Measurements from ENCODE around the gene DIP2C. TPM values are rescaled to one million over a fixed set of nuclear protein-coding genes. Genes with fewer than 3 reads are reported as not detected.
"Not testable (repeated sequence)": the region's sequence is repeated elsewhere in the genome, so short reads cannot be mapped to it uniquely, and the experiment has no call there.

DIP2C gene
- total and polyA plus RNA-seq, 2 donors from 2014 or later = 6.2 to 22.6 TPM

- Histone ChIP-seq H3K9me3 (ENCODE audit: control insufficient read depth in 2 of 3, insufficient read depth in 1 of 3, low read length in 3 of 3) (no peaks in the 10 kb centered on the region), H3K9ac (ENCODE audit: low read length in 3 of 3) (no peak overlapping the region), H3K27ac (ENCODE audit: low read depth in 2 of 2, low read length in 2 of 2) (no peak overlapping the region), H3K27me3 (ENCODE audit: control insufficient read depth, insufficient read depth, low read length) (no peaks in the 10 kb centered on the region), H3K36me3 (ENCODE audit: control insufficient read depth in 2 of 3, insufficient read depth in 3 of 3, low read length in 3 of 3) (no peaks in the 10 kb centered on the region), H3K4me1 (ENCODE audit: control insufficient read depth in 2 of 3, insufficient read depth in 2 of 3, low read depth in 1 of 3, low read length in 3 of 3) (peaks cover 0 to 19% (median 8%) of the 10 kb centered on the region in 3 donors), H3K4me3 (ENCODE audit: low read length in 3 of 3) (no peak overlapping the region)
- FAIRE-seq (no peak), DNase-seq (no peak)
- no peak for TF ChIP-seq CTCF (IDR thresholded peaks at IDR 0.05; ENCODE audit: borderline replicate concordance, extremely low read depth, insufficient read depth)
- intact Hi-C loops (cut with DNase I) = no loop called here
These were observed 91.5 kb downstream of the DIP2C start for GRCh38 chr10:597976-598375.

GRCh38 chr10:596725-597345 is 92.6 kb downstream of the DIP2C start:
- DNase-seq (no peak), FAIRE-seq (no peak)

GRCh38 chr10:596131-596530 is 93.3 kb downstream of the DIP2C start:
- H3K4me3 ChIP-seq (ENCODE audit: low read length in 3 of 3); H3K36me3 ChIP-seq (ENCODE audit: control insufficient read depth in 2 of 3, insufficient read depth in 3 of 3, low read length in 3 of 3); FAIRE-seq; DNase-seq; H3K27ac ChIP-seq (ENCODE audit: low read depth in 2 of 2, low read length in 2 of 2); intact Hi-C loops (cut with DNase I); H3K9ac ChIP-seq (ENCODE audit: low read length in 3 of 3); H3K9me3 ChIP-seq (ENCODE audit: control insufficient read depth in 2 of 3, insufficient read depth in 1 of 3, low read length in 3 of 3); H3K27me3 ChIP-seq (ENCODE audit: control insufficient read depth, insufficient read depth, low read length): not testable (repeated sequence)
- H3K4me1 ChIP-seq (ENCODE audit: control insufficient read depth in 2 of 3, insufficient read depth in 2 of 3, low read depth in 1 of 3, low read length in 3 of 3) = peaks cover 0 to 17% (median under 1%) of the 10 kb centered on the region in 3 donors

More at GRCh38 chr10:596725-597345, 92.6 kb downstream of the DIP2C start:
- intact Hi-C loops (cut with DNase I) = no loop called here
- Histone ChIP-seq H3K36me3 (ENCODE audit: control insufficient read depth in 2 of 3, insufficient read depth in 3 of 3, low read length in 3 of 3) (no peaks in the 10 kb centered on the region), H3K9ac (ENCODE audit: low read length in 3 of 3) (no peak overlapping the region), H3K4me3 (ENCODE audit: low read length in 3 of 3) (no peak overlapping the region), H3K27me3 (ENCODE audit: control insufficient read depth, insufficient read depth, low read length) (no peaks in the 10 kb centered on the region), H3K9me3 (ENCODE audit: control insufficient read depth in 2 of 3, insufficient read depth in 1 of 3, low read length in 3 of 3) (no peaks in the 10 kb centered on the region), H3K27ac (ENCODE audit: low read depth in 2 of 2, low read length in 2 of 2) (no peak overlapping the region), H3K4me1 (ENCODE audit: control insufficient read depth in 2 of 3, insufficient read depth in 2 of 3, low read depth in 1 of 3, low read length in 3 of 3) (peaks cover 0 to 19% (median 5%) of the 10 kb centered on the region in 3 donors)
- TF ChIP-seq CTCF (IDR thresholded peaks at IDR 0.05; ENCODE audit: borderline replicate concordance, extremely low read depth, insufficient read depth) = no peak

GRCh38 chr10:595473-595872 is 94.0 kb downstream of the DIP2C start:
- Histone ChIP-seq H3K9ac (ENCODE audit: low read length in 3 of 3) (no peak overlapping the region), H3K27ac (ENCODE audit: low read depth in 2 of 2, low read length in 2 of 2) (no peak overlapping the region), H3K36me3 (ENCODE audit: control insufficient read depth in 2 of 3, insufficient read depth in 3 of 3, low read length in 3 of 3) (no peaks in the 10 kb centered on the region), H3K9me3 (ENCODE audit: control insufficient read depth in 2 of 3, insufficient read depth in 1 of 3, low read length in 3 of 3) (no peaks in the 10 kb centered on the region), H3K4me1 (ENCODE audit: control insufficient read depth in 2 of 3, insufficient read depth in 2 of 3, low read depth in 1 of 3, low read length in 3 of 3) (peaks cover 0 to 10% (median 0%) of the 10 kb centered on the region in 3 donors), H3K27me3 (ENCODE audit: control insufficient read depth, insufficient read depth, low read length) (no peaks in the 10 kb centered on the region), H3K4me3 (ENCODE audit: low read length in 3 of 3) (no peak overlapping the region)
- DNase-seq = no peak
- TF ChIP-seq CTCF (IDR thresholded peaks at IDR 0.05; ENCODE audit: borderline replicate concordance, extremely low read depth, insufficient read depth) = no peak
- intact Hi-C loops (cut with DNase I) = no loop called here
- FAIRE-seq = no peak

Data from kidney (tissue), 14 donors.